SW 1271 (cell line): ENCODE measurements around the gene FBXW5.

Experiments
- DNase-seq, 2 experiments: peaks; one replicate each; lab custom pipeline; 2025; lab: John Stamatoyannopoulos, UW

The FBXW5 gene

GRCh38 chr9:136906266-136906665 lies 38.3 kb downstream of the FBXW5 start:
- no peak for DNase-seq

GRCh38 chr9:136903041-136903554 lies 41.4 kb downstream of the FBXW5 start:
- DNase-seq: no peak

GRCh38 chr9:136902259-136902821 lies 42.2 kb downstream of the FBXW5 start:
- peak; percentile 26 to 77 for DNase-seq

GRCh38 chr9:136901516-136902258 lies 42.9 kb downstream of the FBXW5 start:
- peak; percentile 72 to 81 for DNase-seq

GRCh38 chr9:136900988-136901515 lies 43.5 kb downstream of the FBXW5 start:
- no peak for DNase-seq

- DNase-seq: no peak
These were observed 44.0 kb downstream of the FBXW5 start for GRCh38 chr9:136900556-136900955.

GRCh38 chr9:136899196-136899595 lies 45.3 kb downstream of the FBXW5 start:
- DNase-seq: no peak

- no peak for DNase-seq
These were observed 45.9 kb downstream of the FBXW5 start for GRCh38 chr9:136898483-136899100.

GRCh38 chr9:136896027-136896426 lies 48.5 kb downstream of the FBXW5 start:
- no peak for DNase-seq

- DNase-seq: no peak
These were observed 53.9 kb downstream of the FBXW5 start for GRCh38 chr9:136890661-136891060.
